HT-29 (cell line): Measurements from ENCODE around the gene ATXN7L3. TPM values are rescaled to one million over a fixed set of nuclear protein-coding genes. Genes with fewer than 3 reads are reported as not detected.
"Not testable (repeated sequence)": the region's sequence is repeated elsewhere in the genome, so short reads cannot be mapped to it uniquely, and the experiment has no call there.

ENCODE experiments used
- DNase-seq: peaks from one replicate; pipeline ENCODE4 v3.0.0-alpha.2; 2015; ENCODE audit warnings: low spot score
- total RNA-seq: library from RNA; depleted of rRNA; stranded (reverse); fragments of >200 nt; shearing (Covaris generic); gene quantifications from 2 replicates; pipeline ENCODE4 v1.2.3, GENCODE V29; 2014; rRNA removed

The ATXN7L3 gene
- total RNA-seq: 70.5 and 82.7 TPM in 2 replicates

DNA sequence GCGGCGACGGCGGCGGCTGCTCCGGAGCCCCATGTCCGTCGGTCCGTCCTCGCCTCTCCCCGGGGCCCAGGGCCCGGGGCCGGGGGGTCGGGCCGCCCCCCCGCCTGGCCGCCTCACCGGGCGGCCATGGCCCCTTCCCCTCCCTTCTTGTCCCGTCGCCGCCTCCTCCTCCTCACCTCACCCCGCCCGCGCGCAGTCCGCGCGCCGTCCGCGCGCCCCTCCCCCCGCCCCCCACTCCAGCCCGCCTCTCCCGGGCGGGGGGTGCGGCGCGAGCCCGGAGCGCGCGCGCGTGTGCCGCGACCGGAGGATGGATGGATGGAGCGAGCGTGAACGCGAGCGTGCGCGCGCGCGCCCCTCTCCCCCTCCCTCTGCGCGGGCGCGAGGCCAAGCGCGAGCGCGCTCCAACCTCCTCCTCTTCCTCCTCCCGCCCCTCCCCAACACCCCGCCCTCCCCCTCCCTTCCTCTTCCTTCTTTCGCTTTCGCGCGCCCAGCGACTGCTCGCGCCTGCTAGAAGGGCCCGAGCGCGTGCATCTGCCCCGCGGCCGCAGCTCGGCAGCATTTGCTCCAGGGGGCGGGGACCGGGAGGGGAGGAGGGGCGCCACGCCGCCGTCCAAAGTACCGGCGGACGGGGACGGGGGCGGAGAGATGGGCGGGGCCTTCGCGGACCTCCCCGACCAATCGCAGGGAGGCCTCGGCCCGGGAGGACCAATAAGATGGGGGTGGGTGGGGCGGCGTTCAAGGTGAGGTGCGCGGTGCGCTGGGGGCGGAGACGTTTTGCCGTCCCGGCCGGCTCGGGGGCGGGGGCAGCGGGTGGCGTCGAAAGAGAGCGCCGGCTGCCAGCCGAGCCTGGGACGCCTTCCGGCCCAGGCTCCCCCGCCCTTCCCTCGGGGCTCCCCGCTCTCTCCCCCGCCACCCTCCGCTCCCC is at the start of gene ATXN7L3:
Gene ATXN7L3, minus strand, starts transcription at position 332 of the 925 bp plus-strand sequence. CDS start 1,814 bp downstream, outside the sequence.
- peak; percentile 97 for DNase-seq

- DNase-seq: no peak
Observed at GRCh38 chr17:44247876-44248736, 48.4 kb upstream of the ATXN7L3 start.

- DNase-seq: no peak
Observed at GRCh38 chr17:44247440-44247841, 47.8 kb upstream of the ATXN7L3 start.

- DNase-seq: no peak
Observed at GRCh38 chr17:44241106-44241624, 41.5 kb upstream of the ATXN7L3 start.

- not testable (repeated sequence) for DNase-seq
Observed at GRCh38 chr17:44237886-44238285, 38.2 kb upstream of the ATXN7L3 start.

GRCh38 chr17:44236444-44236991 is 36.8 kb upstream of the ATXN7L3 start:
- DNase-seq: no peak

DNA sequence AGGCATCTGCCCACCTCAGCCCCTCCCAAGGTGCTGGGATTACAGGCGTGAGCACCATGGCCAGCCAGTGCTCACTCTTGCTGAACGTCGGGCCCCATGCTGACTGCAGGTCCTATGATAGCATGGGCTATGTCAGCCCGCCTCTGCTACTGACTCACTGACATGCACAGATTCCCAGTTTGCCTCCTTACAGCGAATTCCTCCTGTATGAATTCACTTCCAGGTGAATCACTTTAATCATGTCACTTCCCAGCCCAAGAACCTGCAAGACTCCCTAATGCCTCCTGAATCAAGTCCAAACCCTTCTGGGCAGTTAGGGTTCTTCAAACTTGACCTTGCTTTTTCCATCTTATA is 35.9 kb upstream of the ATXN7L3 start:
- no peak for DNase-seq

DNA sequence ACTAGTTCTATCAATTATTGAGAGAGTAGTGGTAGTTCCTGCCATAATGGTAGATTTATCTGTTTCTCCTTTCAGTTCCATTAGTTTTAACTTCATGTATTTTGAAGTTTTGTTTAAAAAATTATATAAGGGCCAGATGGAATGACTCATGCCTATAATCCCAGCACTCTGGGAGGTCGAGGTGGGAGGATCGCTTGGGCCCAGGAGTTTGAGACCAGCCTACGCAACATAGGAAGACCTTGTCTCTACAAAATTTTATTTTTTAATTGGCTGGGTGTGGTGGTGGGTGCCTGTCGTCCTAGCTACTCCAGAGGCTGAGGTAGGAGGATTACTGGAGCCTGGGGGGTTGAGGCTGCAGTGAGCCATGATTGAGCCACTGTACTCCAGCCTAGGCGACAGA is 33.9 kb upstream of the ATXN7L3 start:
- no peak for DNase-seq

GRCh38 chr17:44232061-44232460 is 32.4 kb upstream of the ATXN7L3 start:
- no peak for DNase-seq

DNA sequence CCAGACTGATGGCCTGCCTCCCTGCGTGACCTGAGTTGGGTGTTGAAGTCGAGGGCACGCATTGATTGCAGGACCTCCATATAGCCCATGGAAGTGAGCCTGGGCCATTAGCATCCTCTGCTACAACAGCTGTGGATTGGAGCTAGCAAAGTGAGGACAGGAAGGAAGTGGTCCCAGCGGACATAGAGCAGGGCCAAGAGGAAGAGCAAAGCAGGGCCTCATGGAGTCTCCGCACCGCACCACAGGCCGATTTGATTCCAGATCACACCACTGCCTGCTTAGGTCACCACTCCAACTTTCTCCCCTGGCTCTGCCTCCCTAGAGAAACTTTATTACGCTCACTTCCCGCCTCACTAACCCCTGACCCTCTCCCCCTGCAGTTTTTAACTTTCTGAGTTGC is 30.5 kb upstream of the ATXN7L3 start:
- no peak for DNase-seq

GRCh38 chr17:44229090-44229489 is 29.4 kb upstream of the ATXN7L3 start:
- DNase-seq: no peak

- DNase-seq: no peak
Observed at GRCh38 chr17:44223541-44224071, 23.9 kb upstream of the ATXN7L3 start.

DNA sequence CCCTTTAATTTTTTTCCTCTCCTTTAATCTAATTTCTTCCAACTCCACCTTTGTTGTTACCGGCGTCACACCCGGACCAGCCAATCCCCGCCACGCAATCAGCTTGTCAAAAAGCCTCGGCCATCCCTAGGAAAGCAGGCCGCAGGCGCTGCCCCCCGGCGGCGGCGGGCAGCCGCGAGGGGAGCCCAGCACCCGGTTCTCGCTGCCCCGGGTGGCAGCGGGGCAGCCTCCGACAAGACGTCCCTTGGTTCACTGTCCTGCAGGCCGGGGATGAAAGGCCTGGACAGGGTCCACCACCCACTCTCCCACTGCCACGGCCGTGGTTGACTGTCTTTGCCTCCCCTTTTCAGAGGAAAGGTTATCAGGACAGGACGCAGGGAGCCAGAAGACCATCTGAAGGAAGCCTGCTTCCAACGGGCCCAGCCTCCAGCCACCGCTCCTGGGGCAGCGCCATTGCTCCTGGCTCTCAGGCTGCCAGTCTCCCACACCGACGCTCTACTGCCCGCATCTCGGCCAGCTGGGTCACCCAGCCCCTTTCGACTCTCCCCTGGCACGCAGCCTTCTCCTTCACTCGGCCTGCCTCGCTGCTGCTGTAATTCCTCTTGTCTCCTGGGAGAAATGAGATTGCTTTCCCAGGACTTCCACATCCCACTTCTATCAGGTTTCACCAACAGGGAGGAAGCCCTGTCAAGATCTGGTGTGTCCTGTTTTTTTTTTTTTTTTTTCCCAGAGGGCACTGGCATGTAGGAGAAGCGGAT is 22.6 kb upstream of the ATXN7L3 start:
- DNase-seq: peak; percentile 54

GRCh38 chr17:44221862-44222111 is 22.1 kb upstream of the ATXN7L3 start:
- DNase-seq: no peak

DNA sequence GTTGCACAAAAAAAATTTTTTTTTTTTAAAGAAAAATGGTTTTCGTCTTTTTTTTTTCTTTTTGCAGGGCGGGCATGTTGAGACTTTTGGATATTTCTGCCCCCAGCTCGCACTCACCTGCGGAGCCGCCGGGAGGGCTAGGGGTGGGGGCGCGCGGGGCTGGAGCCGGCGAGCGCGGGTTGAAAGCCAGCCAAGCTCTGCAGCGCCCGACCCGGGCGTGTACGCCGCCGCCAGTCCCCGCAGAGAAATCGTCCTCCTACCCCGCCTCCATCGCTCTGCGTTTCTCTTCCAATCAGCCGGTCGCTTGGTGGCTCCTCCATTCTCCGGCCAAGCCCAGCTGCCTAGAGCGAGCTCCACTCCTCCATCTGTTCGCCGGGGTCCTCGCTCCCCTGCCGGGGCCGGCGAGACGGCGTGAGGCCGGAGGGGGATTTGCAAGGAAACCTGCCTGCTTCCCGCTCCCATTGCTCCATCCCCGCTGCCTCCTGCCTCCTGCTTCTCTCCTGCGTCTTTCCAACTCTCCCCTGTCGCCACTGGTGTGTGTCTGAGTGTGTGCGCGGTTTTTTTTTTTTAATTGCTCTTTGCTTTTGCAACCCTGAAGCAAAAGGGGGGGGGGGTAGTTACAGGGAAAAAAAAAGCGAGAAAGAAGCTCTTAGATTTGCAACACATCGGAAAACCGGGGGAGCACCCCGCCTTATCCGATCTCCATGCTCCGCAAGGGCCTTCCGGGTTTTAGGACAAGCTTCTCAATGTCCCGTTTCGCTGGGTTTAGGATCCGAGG is 21.6 kb upstream of the ATXN7L3 start:
- DNase-seq: peak; percentile 67

DNA sequence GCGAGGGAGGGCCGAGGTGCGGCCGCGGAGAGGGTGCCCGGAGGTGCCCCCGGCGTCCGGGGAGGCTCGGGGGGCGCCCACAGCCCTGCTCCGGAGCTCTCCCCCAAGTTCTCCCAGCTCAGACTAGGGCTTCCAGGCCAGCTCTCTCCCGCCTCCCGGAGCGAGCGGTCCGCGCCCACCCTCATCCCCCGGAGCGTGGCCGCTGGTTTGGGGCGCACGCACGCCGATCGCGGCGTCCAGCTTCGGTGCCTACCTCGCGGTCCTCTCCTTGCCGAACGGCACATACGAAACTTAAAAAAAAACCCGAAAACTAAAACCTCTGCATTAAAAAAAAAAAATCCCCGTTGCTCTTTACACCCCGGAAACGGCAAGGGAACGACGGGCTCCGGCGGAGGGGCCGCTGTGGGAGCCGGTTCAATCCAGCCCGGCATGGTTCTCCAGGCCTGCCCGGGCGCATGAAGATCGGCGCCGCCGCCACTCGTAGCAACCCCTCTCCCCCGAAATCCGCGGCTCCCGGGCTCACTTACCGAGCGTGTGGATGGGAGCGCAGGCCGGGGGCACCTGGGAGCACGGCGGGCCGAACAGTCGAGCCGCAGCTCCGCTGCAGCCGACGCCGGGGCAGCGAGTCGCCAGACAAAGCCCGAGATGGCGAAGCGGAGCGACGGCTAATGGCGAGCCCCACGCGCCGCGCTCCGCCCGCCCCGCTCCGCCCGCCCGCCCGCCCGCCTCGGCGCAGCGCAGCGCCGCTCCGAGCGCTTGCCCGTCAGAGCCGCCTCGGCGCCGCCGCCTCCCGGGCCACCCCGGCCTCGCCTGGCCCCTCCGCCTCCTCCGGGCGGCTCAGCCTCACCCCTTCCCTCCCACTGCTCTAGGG is 20.8 kb upstream of the ATXN7L3 start:
- peak; percentile 38 for DNase-seq

- DNase-seq: peak; percentile 46
Observed at GRCh38 chr17:44219616-44220212, 20.0 kb upstream of the ATXN7L3 start, which contains the start of gene UBTF. Gene UBTF (minus strand): TSS chr17:44219675. CDS start chr17:44218229, 1,446 bp downstream.

GRCh38 chr17:44219108-44219615 is 19.5 kb upstream of the ATXN7L3 start:
- DNase-seq: peak; percentile 68
